Activated T-cell treated with anti-CD3 and anti-CD28 coated beads, Interleukin-2, amount 50 U/mL, for 72 hours (primary cell): Measurements from ENCODE around the gene BCL2L15. TPM values are rescaled to one million over a fixed set of nuclear protein-coding genes. Genes with fewer than 3 reads are reported as not detected.

Source experiments
- ATAC-seq, 2 donors: fragments of 150-1000 bp; cut with Tn5 transposase; replicated peaks in 1 of 2; 2 replicates each; pipeline ENCODE4 v1.10.0; 2021; ENCODE audit warnings: moderate library complexity in 2 of 2, mild to moderate bottlenecking in 1 of 2
- DNase-seq, 2 donors: peaks; one replicate each; pipeline ENCODE4 v3.0.0; 2021 to 2022; ENCODE audit warnings: mixed read lengths in 1 of 2
- H3K27ac Mint-ChIP-seq: one replicate; pipeline ENCODE4 v1.8.0; 2022; ENCODE audit warnings: mild to moderate bottlenecking, moderate library complexity, mixed read lengths
- H3K27me3 Mint-ChIP-seq: one replicate; pipeline ENCODE4 v1.8.0; 2022; ENCODE audit warnings: low read depth, mixed read lengths
- H3K36me3 Mint-ChIP-seq, 2 donors: one replicate each; pipeline ENCODE4 v1.8.0; 2022; ENCODE audit warnings: mixed read lengths in 2 of 2, mild to moderate bottlenecking in 1 of 2; ENCODE audit not compliant: insufficient read depth in 2 of 2
- H3K4me1 Mint-ChIP-seq: one replicate; pipeline ENCODE4 v1.8.0; 2022; ENCODE audit warnings: low read depth, mixed read lengths
- H3K4me3 Mint-ChIP-seq, 2 donors: one replicate each; pipeline ENCODE4 v1.8.0; 2022; ENCODE audit warnings: mild to moderate bottlenecking in 2 of 2, mixed read lengths in 2 of 2, moderate library complexity in 2 of 2
- H3K9me3 Mint-ChIP-seq, 2 donors: one replicate each; pipeline ENCODE4 v1.8.0; 2022; ENCODE audit warnings: mixed read lengths in 2 of 2
- total RNA-seq, 2 donors: library from RNA; stranded (reverse); gene quantifications; one replicate each; pipeline ENCODE4 v1.2.3, GENCODE V29; 2022

Gene BCL2L15
- total RNA-seq, 2 donors from 2014 or later, result 1.3 to 1.7 TPM

GRCh38 chr1:113874012-113874879, 13.1 kb downstream of the BCL2L15 start:
- Mint-ChIP-seq H3K4me3 (peak overlapping the region; percentile 63 to 78), H3K36me3 (peaks cover 4 to 5% of the 10 kb centered on the region in 2 donors)
- ATAC-seq, result peak; percentile 61 to 64

GRCh38 chr1:113872219-113872935, 15.0 kb downstream of the BCL2L15 start:
- Mint-ChIP-seq H3K27me3 (no peaks in the 10 kb centered on the region), H3K9me3 (peaks cover 0 to 3% of the 10 kb centered on the region in 2 donors), H3K27ac (peak overlapping the region; percentile 96), H3K4me1 (peaks cover 79% of the 10 kb centered on the region), H3K36me3 (peaks cover 4 to 7% of the 10 kb centered on the region in 2 donors), H3K4me3 (peak overlapping the region; percentile 87 to 97)
- DNase-seq, result peak in 1 of 2 donors; percentile 33
- ATAC-seq, result peak; percentile 20 to 23

More at GRCh38 chr1:113874012-113874879, 13.1 kb downstream of the BCL2L15 start:
- H3K27me3 Mint-ChIP-seq, result no peaks in the 10 kb centered on the region
- H3K9me3 Mint-ChIP-seq, result peaks cover 0 to 3% of the 10 kb centered on the region in 2 donors
- peak overlapping the region; percentile 96 for H3K27ac Mint-ChIP-seq
- peaks cover 69% of the 10 kb centered on the region for H3K4me1 Mint-ChIP-seq
- peak; percentile 25 to 34 for DNase-seq

- peaks cover 0 to 3% of the 10 kb centered on the region in 2 donors for H3K9me3 Mint-ChIP-seq
- peak; percentile 91 to 93 for ATAC-seq
- H3K4me1 Mint-ChIP-seq, result peaks cover 82% of the 10 kb centered on the region
- DNase-seq, result peak; percentile 80 to 88
- peak within 1 kb of the TSS; percentile 87 to 97 for H3K4me3 Mint-ChIP-seq
- peak within 1 kb of the TSS; percentile 100 for H3K27ac Mint-ChIP-seq
- no peaks in the 10 kb centered on the region for H3K27me3 Mint-ChIP-seq
- peaks cover 4 to 7% of the 10 kb centered on the region in 2 donors for H3K36me3 Mint-ChIP-seq
These were observed 15.7 kb downstream of the BCL2L15 start, which contains the start of gene PTPN22 for GRCh38 chr1:113871597-113872113. Gene PTPN22 (minus strand): TSS chr1:113871712.

GRCh38 chr1:113870778-113871177, 16.6 kb downstream of the BCL2L15 start:
- DNase-seq (peak in 1 of 2 donors; percentile 18), ATAC-seq (no peak)
- Mint-ChIP-seq H3K4me3 (peak overlapping the region; percentile 87 to 97), H3K9me3 (peaks cover 0 to 3% of the 10 kb centered on the region in 2 donors), H3K27ac (peak overlapping the region; percentile 100), H3K4me1 (peaks cover 79% of the 10 kb centered on the region), H3K27me3 (no peaks in the 10 kb centered on the region), H3K36me3 (peaks cover 4 to 10% of the 10 kb centered on the region in 2 donors)

- no peaks in the 10 kb centered on the region for H3K9me3 Mint-ChIP-seq
- DNase-seq, result no peak
- H3K27ac Mint-ChIP-seq, result peak overlapping the region; percentile 100
- peak; percentile 50 to 55 for ATAC-seq
- H3K36me3 Mint-ChIP-seq, result peaks cover 6 to 20% of the 10 kb centered on the region in 2 donors
- H3K4me3 Mint-ChIP-seq, result peak overlapping the region; percentile 87 to 97
- peaks cover 76% of the 10 kb centered on the region for H3K4me1 Mint-ChIP-seq
- H3K27me3 Mint-ChIP-seq, result no peaks in the 10 kb centered on the region
These were observed 18.8 kb downstream of the BCL2L15 start for GRCh38 chr1:113868387-113869083.

GRCh38 chr1:113861641-113862040, 25.7 kb downstream of the BCL2L15 start:
- no peaks in the 10 kb centered on the region for H3K9me3 Mint-ChIP-seq
- DNase-seq (no peak), ATAC-seq (no peak)
- H3K4me3 Mint-ChIP-seq, result no peak overlapping the region
- no peak overlapping the region for H3K27ac Mint-ChIP-seq
- H3K27me3 Mint-ChIP-seq, result no peaks in the 10 kb centered on the region
- H3K4me1 Mint-ChIP-seq, result peaks cover 66% of the 10 kb centered on the region
- H3K36me3 Mint-ChIP-seq, result peaks cover 3 to 34% of the 10 kb centered on the region in 2 donors

GRCh38 chr1:113860891-113861290, 26.5 kb downstream of the BCL2L15 start:
- H3K4me1 Mint-ChIP-seq, result peaks cover 64% of the 10 kb centered on the region
- H3K27ac Mint-ChIP-seq, result peak overlapping the region; percentile 13
- H3K4me3 Mint-ChIP-seq, result peak overlapping the region in 1 of 2 donors; percentile 1
- ATAC-seq (no peak), DNase-seq (no peak)
- H3K9me3 Mint-ChIP-seq, result no peaks in the 10 kb centered on the region
- H3K36me3 Mint-ChIP-seq, result peaks cover 3 to 40% of the 10 kb centered on the region in 2 donors
- H3K27me3 Mint-ChIP-seq, result no peaks in the 10 kb centered on the region

- ATAC-seq (no peak), DNase-seq (no peak)
- H3K4me3 Mint-ChIP-seq, result peak overlapping the region; percentile 20 to 24
- no peaks in the 10 kb centered on the region for H3K27me3 Mint-ChIP-seq
- H3K4me1 Mint-ChIP-seq, result peaks cover 57% of the 10 kb centered on the region
- peaks cover 3 to 40% of the 10 kb centered on the region in 2 donors for H3K36me3 Mint-ChIP-seq
- H3K9me3 Mint-ChIP-seq, result no peaks in the 10 kb centered on the region
- peak overlapping the region; percentile 59 for H3K27ac Mint-ChIP-seq
These were observed 27.8 kb downstream of the BCL2L15 start for GRCh38 chr1:113859478-113860175.

GRCh38 chr1:113858982-113859381, 28.4 kb downstream of the BCL2L15 start:
- Mint-ChIP-seq H3K27me3 (no peaks in the 10 kb centered on the region), H3K4me1 (peaks cover 57% of the 10 kb centered on the region), H3K27ac (no peak overlapping the region), H3K4me3 (no peak overlapping the region), H3K36me3 (peaks cover 5 to 43% of the 10 kb centered on the region in 2 donors), H3K9me3 (no peaks in the 10 kb centered on the region)
- ATAC-seq, result no peak
- no peak for DNase-seq

GRCh38 chr1:113858418-113858817, 29.0 kb downstream of the BCL2L15 start:
- Mint-ChIP-seq H3K4me1 (peaks cover 56% of the 10 kb centered on the region), H3K27me3 (no peaks in the 10 kb centered on the region), H3K9me3 (no peaks in the 10 kb centered on the region), H3K27ac (no peak overlapping the region), H3K36me3 (peaks cover 3 to 42% of the 10 kb centered on the region in 2 donors), H3K4me3 (no peak overlapping the region)
- no peak for DNase-seq
- no peak for ATAC-seq

- ATAC-seq, result no peak
- peaks cover 3 to 40% of the 10 kb centered on the region in 2 donors for H3K36me3 Mint-ChIP-seq
- no peaks in the 10 kb centered on the region for H3K9me3 Mint-ChIP-seq
- no peak overlapping the region for H3K4me3 Mint-ChIP-seq
- H3K27ac Mint-ChIP-seq, result peak overlapping the region; percentile 57
- DNase-seq, result no peak
- peaks cover 49% of the 10 kb centered on the region for H3K4me1 Mint-ChIP-seq
- H3K27me3 Mint-ChIP-seq, result no peaks in the 10 kb centered on the region
These were observed 29.6 kb downstream of the BCL2L15 start for GRCh38 chr1:113857776-113858175.

GRCh38 chr1:113856401-113856790, 31.0 kb downstream of the BCL2L15 start:
- H3K27ac Mint-ChIP-seq, result peak overlapping the region; percentile 24
- H3K27me3 Mint-ChIP-seq, result no peaks in the 10 kb centered on the region
- H3K4me1 Mint-ChIP-seq, result peaks cover 44% of the 10 kb centered on the region
- ATAC-seq (no peak), DNase-seq (no peak)
- H3K4me3 Mint-ChIP-seq, result no peak overlapping the region
- peaks cover 3 to 42% of the 10 kb centered on the region in 2 donors for H3K36me3 Mint-ChIP-seq
- no peaks in the 10 kb centered on the region for H3K9me3 Mint-ChIP-seq
